ENCODE results near the gene COL4A2. TPM values are rescaled to one million over a fixed set of nuclear protein-coding genes. Genes with fewer than 3 reads are reported as not detected.

The COL4A2 gene
- total RNA-seq, 1 donor: 0.21 TPM

- no peaks in the 10 kb centered on the region for H3K27me3 ChIP-seq (ENCODE audit: insufficient read depth, low read length)
- no peak overlapping the region for H3K4me3 ChIP-seq (ENCODE audit: low read length)
- H3K4me1 ChIP-seq (ENCODE audit: insufficient read depth, low read length): no peaks in the 10 kb centered on the region
- no peaks in the 10 kb centered on the region for H3K9me3 ChIP-seq (ENCODE audit: low read depth, low read length)
Observed at GRCh38 chr13:110438776-110439175, 131.7 kb downstream of the COL4A2 start.

- no peaks in the 10 kb centered on the region for H3K9me3 ChIP-seq (ENCODE audit: low read depth, low read length)
- no peaks in the 10 kb centered on the region for H3K4me1 ChIP-seq (ENCODE audit: insufficient read depth, low read length)
- peaks cover 2% of the 10 kb centered on the region for H3K27me3 ChIP-seq (ENCODE audit: insufficient read depth, low read length)
- H3K4me3 ChIP-seq (ENCODE audit: low read length): no peak overlapping the region
Observed at GRCh38 chr13:110440946-110441731, 134.1 kb downstream of the COL4A2 start.

GRCh38 chr13:110442930-110443621 is 136.0 kb downstream of the COL4A2 start:
- peaks cover 2% of the 10 kb centered on the region for H3K27me3 ChIP-seq (ENCODE audit: insufficient read depth, low read length)
- no peak overlapping the region for H3K4me3 ChIP-seq (ENCODE audit: low read length)
- H3K9me3 ChIP-seq (ENCODE audit: low read depth, low read length): no peaks in the 10 kb centered on the region
- no peaks in the 10 kb centered on the region for H3K4me1 ChIP-seq (ENCODE audit: insufficient read depth, low read length)

GRCh38 chr13:110443622-110444225 is 136.6 kb downstream of the COL4A2 start:
- no peaks in the 10 kb centered on the region for H3K4me1 ChIP-seq (ENCODE audit: insufficient read depth, low read length)
- peaks cover 2% of the 10 kb centered on the region for H3K27me3 ChIP-seq (ENCODE audit: insufficient read depth, low read length)
- no peaks in the 10 kb centered on the region for H3K9me3 ChIP-seq (ENCODE audit: low read depth, low read length)
- H3K4me3 ChIP-seq (ENCODE audit: low read length): no peak overlapping the region

GRCh38 chr13:110444226-110444653 is 137.2 kb downstream of the COL4A2 start:
- no peak overlapping the region for H3K4me3 ChIP-seq (ENCODE audit: low read length)
- H3K27me3 ChIP-seq (ENCODE audit: insufficient read depth, low read length): peaks cover 2% of the 10 kb centered on the region
- H3K4me1 ChIP-seq (ENCODE audit: insufficient read depth, low read length): no peaks in the 10 kb centered on the region
- H3K9me3 ChIP-seq (ENCODE audit: low read depth, low read length): no peaks in the 10 kb centered on the region

GRCh38 chr13:110445183-110445582 is 138.1 kb downstream of the COL4A2 start:
- Histone ChIP-seq H3K4me3 (ENCODE audit: low read length) (no peak overlapping the region), H3K9me3 (ENCODE audit: low read depth, low read length) (no peaks in the 10 kb centered on the region), H3K4me1 (ENCODE audit: insufficient read depth, low read length) (no peaks in the 10 kb centered on the region), H3K27me3 (ENCODE audit: insufficient read depth, low read length) (peaks cover 2% of the 10 kb centered on the region)

GRCh38 chr13:110445722-110446574 is 138.9 kb downstream of the COL4A2 start:
- Histone ChIP-seq H3K27me3 (ENCODE audit: insufficient read depth, low read length) (peaks cover 2% of the 10 kb centered on the region), H3K9me3 (ENCODE audit: low read depth, low read length) (no peaks in the 10 kb centered on the region), H3K4me1 (ENCODE audit: insufficient read depth, low read length) (no peaks in the 10 kb centered on the region), H3K4me3 (ENCODE audit: low read length) (no peak overlapping the region)

- H3K27me3 ChIP-seq (ENCODE audit: insufficient read depth, low read length): peaks cover 2% of the 10 kb centered on the region
- no peak overlapping the region for H3K4me3 ChIP-seq (ENCODE audit: low read length)
- no peaks in the 10 kb centered on the region for H3K9me3 ChIP-seq (ENCODE audit: low read depth, low read length)
- no peaks in the 10 kb centered on the region for H3K4me1 ChIP-seq (ENCODE audit: insufficient read depth, low read length)
Observed at GRCh38 chr13:110446575-110446890, 139.4 kb downstream of the COL4A2 start.

GRCh38 chr13:110447058-110447511 is 140.0 kb downstream of the COL4A2 start:
- peaks cover 2% of the 10 kb centered on the region for H3K27me3 ChIP-seq (ENCODE audit: insufficient read depth, low read length)
- H3K4me3 ChIP-seq (ENCODE audit: low read length): no peak overlapping the region
- H3K4me1 ChIP-seq (ENCODE audit: insufficient read depth, low read length): no peaks in the 10 kb centered on the region
- no peaks in the 10 kb centered on the region for H3K9me3 ChIP-seq (ENCODE audit: low read depth, low read length)

GRCh38 chr13:110447801-110448200 is 140.7 kb downstream of the COL4A2 start:
- no peaks in the 10 kb centered on the region for H3K4me1 ChIP-seq (ENCODE audit: insufficient read depth, low read length)
- H3K9me3 ChIP-seq (ENCODE audit: low read depth, low read length): no peaks in the 10 kb centered on the region
- no peak overlapping the region for H3K4me3 ChIP-seq (ENCODE audit: low read length)
- peaks cover 2% of the 10 kb centered on the region for H3K27me3 ChIP-seq (ENCODE audit: insufficient read depth, low read length)

- no peaks in the 10 kb centered on the region for H3K9me3 ChIP-seq (ENCODE audit: low read depth, low read length)
- no peak overlapping the region for H3K4me3 ChIP-seq (ENCODE audit: low read length)
- H3K4me1 ChIP-seq (ENCODE audit: insufficient read depth, low read length): no peaks in the 10 kb centered on the region
- H3K27me3 ChIP-seq (ENCODE audit: insufficient read depth, low read length): peaks cover 2% of the 10 kb centered on the region
Observed at GRCh38 chr13:110448230-110448629, 141.1 kb downstream of the COL4A2 start.

GRCh38 chr13:110448677-110449076 is 141.6 kb downstream of the COL4A2 start:
- H3K9me3 ChIP-seq (ENCODE audit: low read depth, low read length): no peaks in the 10 kb centered on the region
- H3K4me1 ChIP-seq (ENCODE audit: insufficient read depth, low read length): no peaks in the 10 kb centered on the region
- no peak overlapping the region for H3K4me3 ChIP-seq (ENCODE audit: low read length)
- peaks cover 2% of the 10 kb centered on the region for H3K27me3 ChIP-seq (ENCODE audit: insufficient read depth, low read length)

GRCh38 chr13:110449219-110450015 is 142.3 kb downstream of the COL4A2 start:
- H3K9me3 ChIP-seq (ENCODE audit: low read depth, low read length): no peaks in the 10 kb centered on the region
- no peaks in the 10 kb centered on the region for H3K27me3 ChIP-seq (ENCODE audit: insufficient read depth, low read length)
- H3K4me1 ChIP-seq (ENCODE audit: insufficient read depth, low read length): no peaks in the 10 kb centered on the region
- no peak overlapping the region for H3K4me3 ChIP-seq (ENCODE audit: low read length)
